NB4 (cell line): ENCODE data around the gene TTR.

Experiments used
- DNase-seq: peaks from one replicate; pipeline ENCODE4 v3.0.0; 2010; ENCODE audit warnings: low read depth
- H3K4me3 ChIP-seq: one replicate; pipeline ENCODE4 v1.5.1; 2011; ENCODE audit warnings: mild to moderate bottlenecking, low read depth, low read length, moderate library complexity
- CTCF ChIP-seq: IDR thresholded peaks from one replicate; pipeline ENCODE4 v1.5.1; 2012; ENCODE audit warnings: low read depth, low read length
- MAX ChIP-seq: IDR thresholded peaks from 2 replicates; pipeline ENCODE4 v1.6.1; 2011; ENCODE audit warnings: low read depth, low read length
- MYC ChIP-seq: IDR thresholded peaks from 2 replicates; pipeline ENCODE4 v1.6.1; 2011; ENCODE audit warnings: low read depth, low read length
- POLR2A ChIP-seq: IDR thresholded peaks from 2 replicates; pipeline ENCODE4 v1.6.1; 2011; ENCODE audit warnings: mild to moderate bottlenecking; ENCODE audit not compliant: insufficient read length; ENCODE audit errors: extremely low read depth

TTR gene

GRCh38 chr18:31618801-31619200 is 27.1 kb downstream of the TTR start:
- no peak for DNase-seq
- TF ChIP-seq POLR2A (no peak), MAX (no peak)
- no peak overlapping the region for H3K4me3 ChIP-seq

- H3K4me3 ChIP-seq = no peak overlapping the region
- DNase-seq = no peak
- TF ChIP-seq MYC (no peak), MAX (no peak), POLR2A (no peak), CTCF (no peak)
Measured at GRCh38 chr18:31619291-31619690, 27.6 kb downstream of the TTR start.

- TF ChIP-seq MYC = no peak
- no peak for TF ChIP-seq POLR2A
- TF ChIP-seq CTCF = no peak
- TF ChIP-seq MAX = no peak
- DNase-seq = no peak
- H3K4me3 ChIP-seq = no peak overlapping the region
Measured at GRCh38 chr18:31624892-31625640, 33.4 kb downstream of the TTR start.

- no peak overlapping the region for H3K4me3 ChIP-seq
- no peak for DNase-seq
- TF ChIP-seq POLR2A (no peak), CTCF (no peak), MYC (no peak), MAX (no peak)
Measured at GRCh38 chr18:31626409-31626808, 34.7 kb downstream of the TTR start.

GRCh38 chr18:31630549-31630948 is 38.9 kb downstream of the TTR start:
- DNase-seq = no peak
- H3K4me3 ChIP-seq = no peak overlapping the region
- TF ChIP-seq POLR2A (no peak), CTCF (no peak), MYC (no peak), MAX (no peak)

GRCh38 chr18:31631526-31631925 is 39.8 kb downstream of the TTR start:
- TF ChIP-seq POLR2A = no peak
- no peak for TF ChIP-seq CTCF
- TF ChIP-seq MAX = no peak
- TF ChIP-seq MYC = no peak
- no peak for DNase-seq
- no peak overlapping the region for H3K4me3 ChIP-seq
